GM23248 (cell line): Measurements from ENCODE around the gene DCAF5.

ENCODE experiments used
- EZH2 ChIP-seq: fragments of 200-600 bp; sonication (generic); IDR thresholded peaks from 2 replicates; pipeline ENCODE4 v1.6.1; 2018; ENCODE audit warnings: antibody characterized with exemption, mild to moderate bottlenecking; ENCODE audit not compliant: insufficient read depth, poor library complexity, severe bottlenecking
- EZH2phosphoT487 ChIP-seq: fragments of 200-600 bp; sonication (generic); IDR thresholded peaks from 2 replicates; pipeline ENCODE4 v1.6.1; 2018; ENCODE audit warnings: antibody characterized with exemption, moderate library complexity, mild to moderate bottlenecking, low read depth; ENCODE audit not compliant: insufficient read depth

DNA sequence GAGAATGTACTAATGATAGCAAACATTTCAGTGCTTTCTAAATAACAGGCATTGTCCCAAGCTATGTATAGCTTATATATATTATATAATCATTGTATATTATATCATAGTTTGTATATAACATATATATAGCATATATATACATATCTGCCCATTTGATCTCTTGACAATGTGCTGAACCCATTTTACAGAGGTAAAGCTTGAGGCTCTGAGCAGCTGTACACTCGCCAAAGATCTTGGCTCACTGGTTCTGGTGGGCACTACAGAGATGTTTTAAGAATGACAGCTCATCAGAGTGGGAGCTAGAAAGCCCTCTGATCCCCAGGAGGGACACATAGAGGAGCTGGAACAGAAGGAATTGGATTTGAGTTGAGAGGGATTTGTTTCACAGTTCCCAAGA lies 105.7 kb downstream of the DCAF5 start:
- TF ChIP-seq EZH2: no peak
- TF ChIP-seq EZH2phosphoT487: no peak
